GM21825 (cell line): Measurements from ENCODE around the gene GALNT15.

Experiments used
- ATAC-seq: cut with Tn5 transposase; IDR thresholded peaks from one replicate; pipeline ENCODE4 v1.9.1; 2021; ENCODE audit warnings: mild to moderate bottlenecking, moderate library complexity; ENCODE audit not compliant: unreplicated experiment

GALNT15 gene

DNA sequence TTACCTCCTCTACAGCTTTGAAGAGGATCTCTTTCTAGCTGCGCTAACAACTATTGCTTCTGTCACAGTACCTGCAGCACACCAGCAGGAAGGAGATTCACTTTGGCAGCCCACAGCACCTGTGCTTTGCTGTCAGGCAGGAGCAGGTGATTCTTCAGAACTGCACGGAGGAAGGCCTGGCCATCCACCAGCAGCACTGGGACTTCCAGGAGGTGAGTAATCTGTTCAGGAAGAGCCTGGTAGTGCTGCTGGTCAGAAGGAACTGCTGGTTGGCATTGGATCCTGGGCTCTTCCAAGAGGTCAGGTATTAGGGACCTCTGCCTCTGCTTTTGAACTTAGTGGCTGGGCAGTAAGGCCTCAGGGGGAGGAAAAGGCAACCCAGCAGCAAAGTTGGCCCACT is 48.1 kb downstream of the GALNT15 start:
- no peak for ATAC-seq

DNA sequence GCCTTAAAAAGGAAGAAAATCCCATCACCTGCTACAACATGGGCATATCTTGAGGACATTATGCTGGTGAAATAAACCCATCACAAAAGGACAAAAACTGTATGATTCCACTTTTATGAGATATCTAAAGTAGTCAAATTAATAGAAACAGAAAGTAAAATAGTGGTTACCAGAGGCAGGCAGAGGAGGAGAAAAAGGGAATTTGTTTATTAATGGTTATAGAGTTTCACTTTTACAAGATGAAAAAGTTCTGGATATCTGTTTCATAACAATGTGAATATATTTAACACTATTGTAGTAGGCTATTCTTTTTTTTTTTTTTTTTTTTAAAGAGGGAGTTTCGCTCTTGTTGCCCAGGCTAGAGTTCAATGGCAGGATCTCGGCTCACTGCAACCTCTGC is 49.8 kb downstream of the GALNT15 start:
- no peak for ATAC-seq

DNA sequence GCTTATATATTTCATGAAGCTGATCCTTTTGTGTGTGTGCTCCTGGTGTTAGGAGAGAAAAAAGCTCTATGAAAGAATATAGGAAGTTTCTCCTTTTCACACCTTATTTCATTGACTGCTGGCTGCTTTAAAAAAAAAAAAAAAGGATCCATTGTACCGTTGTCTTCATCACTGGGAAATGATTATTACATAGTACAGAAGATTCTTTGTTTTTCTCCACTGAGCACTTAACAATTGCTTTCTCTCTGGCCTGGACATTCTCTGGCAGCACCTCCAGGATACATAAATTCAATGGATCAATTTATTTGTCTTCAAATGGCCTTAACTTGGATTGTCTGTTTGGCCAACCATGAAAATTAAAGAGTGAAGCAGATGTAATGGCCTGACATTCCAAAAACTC is 53.1 kb downstream of the GALNT15 start:
- no peak for ATAC-seq

DNA sequence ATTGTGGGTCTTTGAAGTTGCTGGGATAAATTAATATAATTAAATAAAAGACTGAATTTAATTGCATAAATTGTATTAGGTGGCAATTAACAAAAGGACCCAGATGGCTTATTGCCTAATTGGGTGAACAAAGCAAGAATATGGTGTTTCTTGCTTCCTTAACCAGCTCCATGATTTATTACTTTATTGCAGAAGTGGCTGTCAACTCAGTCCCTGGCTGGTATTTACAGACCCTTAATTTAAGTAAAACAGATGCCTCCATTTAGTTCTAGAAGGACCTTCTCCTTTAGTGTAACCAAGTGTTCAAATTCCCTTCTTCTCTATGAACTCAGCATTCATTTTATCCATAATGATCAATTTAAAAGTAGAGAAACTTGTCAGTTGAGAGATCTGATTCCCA is 55.2 kb downstream of the GALNT15 start:
- ATAC-seq: no peak

DNA sequence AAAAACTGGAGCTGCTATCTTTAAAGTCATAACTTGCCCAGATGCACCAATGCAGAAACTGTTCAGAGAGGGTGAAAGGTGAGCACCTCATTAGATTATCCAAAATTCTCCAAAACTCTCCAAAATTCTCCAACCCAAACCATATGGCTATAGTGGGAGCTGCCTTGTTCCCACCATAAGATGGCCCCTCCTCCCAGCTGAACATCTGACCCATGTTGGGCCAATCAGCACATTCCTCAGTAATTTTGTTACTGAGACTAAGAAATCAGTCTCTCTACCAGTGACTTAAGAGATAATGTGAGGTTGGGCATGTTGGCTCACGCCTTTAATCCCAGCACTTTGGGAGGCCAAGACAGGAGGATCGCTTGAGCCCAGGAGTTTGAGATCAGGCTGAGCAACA is 57.5 kb downstream of the GALNT15 start:
- ATAC-seq: no peak

DNA sequence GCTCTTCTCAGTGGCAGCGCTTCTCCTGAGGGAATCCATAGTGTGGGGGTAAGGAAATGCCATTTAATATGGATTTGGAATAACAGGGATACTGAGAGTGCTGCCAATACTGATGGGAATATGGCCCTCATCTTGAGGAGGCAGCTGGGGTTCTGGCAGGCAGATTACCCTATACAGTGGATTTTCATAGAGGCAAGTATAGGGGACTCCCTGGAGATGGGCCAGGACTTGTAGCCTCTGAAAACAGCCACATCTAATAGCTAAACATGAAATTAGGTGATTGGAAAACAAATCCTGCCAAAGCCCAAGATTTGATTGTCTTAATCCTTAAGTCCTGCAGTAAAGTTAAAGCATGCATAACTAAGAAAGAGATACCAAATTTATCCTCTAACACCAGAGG is 59.3 kb downstream of the GALNT15 start:
- ATAC-seq: no peak

DNA sequence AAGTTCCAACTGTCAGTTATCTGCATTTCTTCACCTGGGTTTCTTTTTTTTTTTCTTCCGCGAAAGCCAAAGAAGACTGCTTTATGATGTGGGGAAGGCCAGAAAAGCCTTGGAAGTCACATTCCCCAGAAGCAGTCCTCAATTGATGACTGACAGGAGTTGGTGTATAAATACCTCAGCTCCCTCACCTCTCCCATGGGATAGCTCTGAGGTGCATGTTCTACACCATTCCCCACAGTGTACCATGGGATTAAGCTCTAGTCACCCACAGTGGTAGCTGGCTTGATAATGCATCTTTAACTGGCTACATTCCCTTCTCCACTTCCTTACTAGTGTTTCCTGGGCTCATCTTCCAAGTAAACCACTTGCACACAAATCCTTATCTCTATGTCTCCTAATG is 59.8 kb downstream of the GALNT15 start:
- no peak for ATAC-seq

DNA sequence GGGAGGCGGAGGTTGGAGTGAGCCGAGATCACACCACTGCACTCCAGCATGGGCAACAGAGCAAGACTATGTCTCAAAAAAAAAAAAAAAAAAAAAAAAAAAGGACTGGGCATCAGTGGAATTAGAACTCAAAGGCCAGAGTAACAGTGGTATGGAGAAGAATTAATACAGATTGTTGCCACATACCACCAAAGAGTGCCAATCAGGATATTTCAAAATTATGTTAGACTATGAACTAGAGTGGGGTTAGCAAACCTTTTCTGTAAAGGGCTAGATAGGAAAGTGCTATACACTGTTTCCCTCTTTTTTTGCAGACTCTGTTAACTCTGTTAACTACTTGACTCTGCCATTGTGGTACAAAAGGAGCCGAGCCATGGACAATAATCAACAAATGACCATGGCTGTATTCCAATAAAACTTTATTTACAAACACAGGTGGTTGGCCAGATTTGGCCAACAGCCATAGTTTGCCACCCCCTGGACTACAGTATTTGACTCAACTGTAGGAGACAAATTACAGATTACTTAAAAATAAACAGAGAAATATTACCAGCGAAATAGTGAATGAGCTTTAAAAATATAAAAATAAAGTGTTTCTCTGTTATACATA is 61.7 kb downstream of the GALNT15 start:
- no peak for ATAC-seq

DNA sequence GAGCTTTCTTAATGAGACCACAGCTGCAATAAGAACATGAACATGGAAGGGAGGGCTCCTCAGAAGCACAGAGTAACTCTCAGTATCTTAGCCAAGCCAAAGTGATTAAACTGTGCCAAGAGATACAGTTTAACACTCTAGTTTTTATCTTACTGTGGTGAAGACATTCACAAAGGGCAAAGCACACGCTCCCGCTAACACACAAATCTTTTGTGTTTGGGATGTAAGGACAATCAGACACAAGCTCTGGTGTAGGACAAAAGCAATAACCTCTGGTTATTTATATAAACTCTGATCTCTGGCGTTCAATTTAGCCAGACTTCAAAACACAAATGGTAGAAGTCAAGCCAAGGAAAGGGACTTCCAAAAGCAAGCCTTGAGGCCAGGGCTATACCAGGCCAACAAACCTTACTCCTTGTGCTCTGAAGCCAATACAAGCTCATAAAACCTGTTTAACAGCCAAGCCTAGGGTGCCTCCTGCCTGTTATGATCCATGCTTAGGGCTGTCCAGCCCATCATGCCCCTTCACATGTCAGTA is 62.4 kb downstream of the GALNT15 start:
- no peak for ATAC-seq

DNA sequence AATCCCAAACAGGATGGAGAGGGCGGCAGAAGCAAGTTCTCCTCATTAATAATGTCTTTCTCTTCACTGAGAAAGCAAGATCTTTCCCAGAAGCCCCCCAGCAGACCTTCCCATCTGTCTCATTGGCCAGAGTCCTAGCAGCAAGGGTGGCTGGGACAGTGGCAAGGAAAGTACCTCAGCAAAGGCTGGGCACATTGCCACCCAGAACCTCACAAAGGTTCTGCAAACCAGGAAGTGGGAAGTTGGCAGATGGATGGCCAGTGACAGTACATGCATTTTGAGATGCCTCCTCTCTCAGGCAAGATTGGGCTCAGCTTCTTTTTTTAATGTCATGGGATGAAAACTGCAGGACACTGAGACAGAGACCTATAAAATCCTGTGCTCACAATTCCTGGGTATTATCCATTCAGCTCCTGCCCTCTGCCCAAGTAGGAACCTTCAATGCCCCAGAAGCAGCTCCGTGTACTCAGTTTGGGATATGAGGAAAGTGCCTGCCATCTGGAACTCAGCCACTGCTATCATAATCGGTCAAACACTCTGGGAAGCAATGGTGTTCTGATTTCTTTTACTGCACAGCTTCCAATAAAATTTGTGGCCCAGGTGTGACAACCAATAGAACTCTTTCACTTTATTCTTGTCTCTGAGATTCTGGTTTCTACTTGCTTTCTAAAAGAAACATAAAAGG is 64.7 kb downstream of the GALNT15 start:
- ATAC-seq: no peak

DNA sequence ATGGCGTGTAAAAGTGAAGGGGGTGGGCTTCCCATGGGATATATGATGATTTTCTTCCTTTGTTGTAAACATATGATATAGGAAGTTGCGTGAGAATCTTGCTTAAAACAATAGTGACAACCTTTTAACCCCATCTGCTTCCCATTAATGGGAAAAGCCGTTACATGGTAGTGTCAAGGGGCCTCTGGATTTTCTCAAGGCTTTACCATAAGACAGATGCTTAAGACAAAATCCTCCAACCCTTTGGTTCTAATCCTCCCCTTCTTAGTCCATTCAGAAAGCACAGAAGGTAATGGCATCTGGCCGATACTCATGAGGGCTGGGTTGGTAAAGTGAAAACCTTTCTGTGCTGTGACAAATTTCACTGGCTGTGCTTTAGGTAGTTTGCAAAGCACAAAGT is 65.3 kb downstream of the GALNT15 start:
- ATAC-seq: no peak

DNA sequence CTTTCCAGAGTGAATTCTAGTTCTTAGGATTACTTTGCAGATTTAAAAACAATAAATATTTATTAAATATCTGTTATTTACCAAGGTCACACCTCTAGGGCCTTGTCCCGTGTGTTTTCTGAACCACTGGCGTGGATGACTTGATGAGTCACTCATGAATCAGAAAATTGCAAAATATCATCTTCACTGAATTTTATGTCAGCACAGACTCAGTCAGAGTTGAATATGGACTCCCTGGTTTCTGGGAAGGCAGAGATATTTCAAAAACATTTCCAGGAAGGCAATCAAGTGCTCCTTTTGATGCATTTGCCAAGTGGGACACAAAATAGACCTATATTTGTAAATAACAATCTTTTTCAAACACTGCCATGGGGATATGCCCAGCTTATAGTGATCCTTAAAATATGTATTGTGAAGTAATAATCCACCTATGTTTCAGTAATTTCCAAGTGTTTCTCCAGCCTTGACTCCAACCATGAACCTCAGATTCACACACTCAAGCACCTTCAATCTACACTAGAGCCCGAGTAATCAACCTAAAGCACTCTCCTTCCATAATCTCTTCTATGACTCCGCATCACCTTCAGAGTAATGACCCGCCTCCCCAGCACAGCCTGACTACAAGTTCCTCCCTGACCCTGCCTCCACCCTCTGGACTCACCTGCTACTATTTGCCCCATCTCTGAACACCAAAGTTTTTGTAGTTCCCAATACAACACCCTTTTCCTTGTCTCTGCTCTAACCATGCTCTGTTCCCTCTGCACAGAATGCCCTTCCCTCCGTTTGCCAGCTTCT is 65.9 kb downstream of the GALNT15 start:
- no peak for ATAC-seq

DNA sequence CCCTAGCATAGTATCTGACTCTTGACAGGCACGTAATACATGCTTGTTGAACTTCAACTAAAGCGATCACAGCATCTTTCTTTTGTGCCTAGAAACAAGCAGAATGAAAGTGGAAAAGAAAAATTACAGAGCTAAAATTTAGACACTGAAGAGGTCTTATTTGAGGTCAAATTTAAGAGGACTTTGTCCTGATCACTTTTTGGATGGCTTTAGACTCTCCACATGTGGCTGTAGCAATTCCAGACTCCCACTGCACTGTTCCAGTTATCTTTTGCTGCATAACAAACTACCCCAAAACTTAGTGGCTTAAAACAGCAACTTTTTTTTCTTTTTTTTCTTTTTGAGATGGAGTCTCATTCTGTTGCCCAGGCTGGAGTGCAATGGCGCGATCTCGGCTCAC is 66.7 kb downstream of the GALNT15 start:
- ATAC-seq: no peak

DNA sequence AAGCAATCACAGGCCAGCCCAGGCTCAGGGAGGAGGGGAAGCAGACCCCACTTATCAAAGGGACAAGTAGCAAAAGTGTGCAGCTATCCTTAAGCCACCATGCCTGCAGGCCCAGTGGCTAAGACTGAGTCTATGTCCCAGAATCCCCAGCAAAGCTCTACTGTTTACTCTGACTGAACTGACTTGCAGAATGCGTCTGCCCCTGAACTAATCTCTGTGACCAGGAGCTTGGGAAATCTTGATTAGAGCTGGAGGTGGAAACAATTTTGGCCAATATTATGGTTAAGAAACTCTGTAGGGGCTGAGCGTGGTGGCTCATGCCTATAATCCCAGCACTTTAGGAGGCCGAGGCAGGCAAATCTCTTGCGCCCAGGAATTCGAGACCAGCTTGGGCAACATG is 67.7 kb downstream of the GALNT15 start:
- ATAC-seq: no peak

DNA sequence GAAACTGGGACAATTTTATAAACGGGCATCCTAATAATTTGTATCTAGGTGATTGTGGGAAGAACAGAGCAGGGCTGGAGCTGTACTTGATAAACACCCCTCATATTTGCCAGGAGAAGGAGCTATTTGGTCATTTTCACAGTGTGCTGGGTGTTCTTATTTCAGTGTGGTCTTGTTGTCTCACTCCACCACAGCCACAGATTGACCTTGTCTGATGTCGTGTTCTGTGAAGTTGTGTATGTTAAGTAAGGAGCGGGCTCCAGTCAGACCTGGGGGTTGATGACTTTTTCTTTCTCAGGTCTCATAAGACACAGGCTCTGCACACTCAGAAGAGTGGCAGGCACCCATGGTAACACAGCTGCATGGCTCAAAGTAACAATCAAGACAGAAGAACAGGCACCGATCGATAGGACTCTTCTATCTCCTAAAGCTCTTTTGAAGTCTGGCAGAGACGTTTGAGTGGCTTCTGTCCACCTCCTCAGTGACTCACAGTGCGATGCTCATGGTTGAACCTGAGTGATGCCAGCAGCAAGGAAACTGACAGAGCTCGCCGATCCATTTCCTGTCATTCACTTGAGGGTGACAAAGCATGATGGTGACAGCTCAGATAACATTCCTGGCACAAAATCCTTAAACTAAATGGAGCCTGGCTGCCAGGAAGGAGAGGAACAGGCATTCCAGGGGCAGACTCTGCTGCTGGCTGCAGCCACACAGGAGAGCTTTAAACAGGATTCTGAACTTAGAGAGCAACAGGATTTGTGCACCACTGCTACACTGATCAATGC is 69.4 kb downstream of the GALNT15 start:
- ATAC-seq: no peak

DNA sequence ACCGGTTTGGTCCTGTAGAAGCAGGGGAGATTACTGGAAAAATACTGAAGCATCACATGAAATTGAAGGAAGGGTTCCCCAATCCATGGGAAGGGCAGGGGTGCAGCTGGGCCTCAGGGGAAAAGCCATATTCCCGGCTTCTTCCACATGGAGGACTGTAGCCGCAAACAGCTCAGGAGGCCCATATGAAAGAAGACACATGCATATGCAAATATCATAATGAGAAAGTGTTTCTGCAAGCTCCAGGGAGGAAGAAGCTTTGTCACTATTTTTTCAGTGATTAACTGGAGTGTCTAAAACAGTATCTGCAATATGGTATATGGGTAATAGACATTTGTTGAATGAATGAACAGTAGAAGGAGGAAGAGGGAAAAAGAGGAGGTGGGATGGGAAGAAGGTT is 71.1 kb downstream of the GALNT15 start:
- no peak for ATAC-seq

DNA sequence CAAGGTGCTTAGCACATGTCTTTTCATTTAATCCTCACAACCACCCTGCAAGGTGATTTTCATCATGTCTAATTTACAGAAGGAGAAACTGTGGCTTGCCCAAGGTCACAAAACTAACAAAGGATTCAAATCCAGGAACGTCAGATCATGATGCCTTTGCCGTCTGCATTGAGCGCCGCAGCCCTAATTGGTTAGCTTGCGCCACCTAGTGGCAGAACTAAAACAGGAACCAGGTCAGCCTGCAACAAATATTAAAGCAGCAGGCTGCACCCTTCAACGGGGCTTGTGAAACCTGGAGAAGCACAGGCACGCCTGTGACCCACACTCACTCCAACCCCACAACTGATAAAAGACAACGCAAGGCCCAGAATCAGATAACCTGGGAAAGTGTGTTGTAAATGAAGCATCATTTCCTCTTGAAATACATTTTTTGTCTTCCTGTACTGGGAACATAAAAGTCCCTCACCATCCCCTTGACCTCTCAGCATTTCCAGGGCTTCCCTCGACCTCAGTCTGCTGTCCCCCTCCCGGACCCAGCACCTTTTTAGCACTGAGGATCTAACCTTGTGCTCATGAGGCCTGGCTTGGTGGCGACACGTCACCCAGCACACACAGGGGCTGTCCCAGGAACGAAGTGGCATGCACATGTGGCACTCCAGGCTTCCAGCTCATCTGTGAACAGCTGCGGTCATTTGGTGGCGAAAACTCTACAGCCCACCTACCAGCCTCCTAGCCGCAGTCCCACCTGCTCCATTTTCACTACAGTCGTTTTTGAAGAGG is 73.0 kb downstream of the GALNT15 start:
- ATAC-seq: peak; percentile 80

DNA sequence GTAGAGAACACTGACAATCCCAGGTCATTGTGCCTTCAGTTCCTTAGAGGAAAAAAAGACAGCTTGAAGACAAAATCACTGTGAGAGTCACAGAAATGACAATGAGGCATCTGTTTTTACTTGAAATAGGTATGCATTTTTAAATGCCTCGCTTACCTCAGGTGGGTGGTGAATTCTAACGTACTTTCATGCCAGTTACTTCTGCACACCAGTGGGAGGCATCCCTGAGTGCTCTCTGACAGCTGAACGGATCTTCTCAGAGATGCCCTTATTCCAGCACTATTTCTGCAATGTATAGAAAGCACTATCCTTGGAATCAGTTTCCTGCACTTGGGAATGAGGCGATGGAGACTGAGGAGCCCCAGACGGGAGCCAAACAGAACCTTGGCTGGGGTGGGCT is 74.1 kb downstream of the GALNT15 start:
- ATAC-seq: no peak

DNA sequence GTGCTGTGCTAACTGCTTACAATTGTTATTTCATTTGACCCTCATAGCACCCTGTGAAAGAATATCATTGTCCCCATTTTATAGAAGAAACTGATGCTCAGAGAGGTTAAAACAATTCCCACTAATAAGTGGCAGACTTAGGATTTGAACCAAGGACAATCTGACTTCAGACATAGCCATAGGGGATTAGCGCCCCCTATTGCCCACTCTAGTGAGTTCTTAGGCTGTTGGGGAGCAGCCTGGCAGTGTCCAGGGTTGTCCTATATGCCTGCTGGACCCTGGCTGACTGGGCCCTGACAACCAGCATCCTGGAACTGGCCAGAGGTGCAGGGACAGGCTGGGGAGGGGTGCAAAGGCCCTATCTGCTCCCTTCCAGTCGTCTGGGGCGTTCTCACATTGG is 74.9 kb downstream of the GALNT15 start:
- no peak for ATAC-seq

DNA sequence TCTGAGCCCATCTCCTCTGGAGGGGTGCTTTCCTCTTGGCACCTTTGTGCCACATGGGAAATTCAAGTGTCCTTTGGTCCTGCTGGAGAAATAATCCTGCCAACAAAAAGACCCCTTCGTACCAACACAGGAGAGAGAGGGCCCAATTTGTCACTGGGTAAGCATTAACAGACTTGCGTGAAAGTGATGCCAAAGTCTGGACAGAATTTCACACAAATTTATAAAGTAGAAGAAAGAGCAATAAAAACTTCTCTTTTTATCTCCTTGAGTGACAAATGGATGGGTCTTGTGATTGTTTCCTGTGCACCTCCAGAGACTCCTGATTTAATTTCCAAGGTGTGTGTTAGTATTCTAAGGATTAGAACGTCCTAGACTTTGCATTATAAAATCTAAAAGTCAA is 75.4 kb downstream of the GALNT15 start:
- no peak for ATAC-seq
